ENCODE measurements around the gene ZCCHC4.

Gene ZCCHC4

DNA sequence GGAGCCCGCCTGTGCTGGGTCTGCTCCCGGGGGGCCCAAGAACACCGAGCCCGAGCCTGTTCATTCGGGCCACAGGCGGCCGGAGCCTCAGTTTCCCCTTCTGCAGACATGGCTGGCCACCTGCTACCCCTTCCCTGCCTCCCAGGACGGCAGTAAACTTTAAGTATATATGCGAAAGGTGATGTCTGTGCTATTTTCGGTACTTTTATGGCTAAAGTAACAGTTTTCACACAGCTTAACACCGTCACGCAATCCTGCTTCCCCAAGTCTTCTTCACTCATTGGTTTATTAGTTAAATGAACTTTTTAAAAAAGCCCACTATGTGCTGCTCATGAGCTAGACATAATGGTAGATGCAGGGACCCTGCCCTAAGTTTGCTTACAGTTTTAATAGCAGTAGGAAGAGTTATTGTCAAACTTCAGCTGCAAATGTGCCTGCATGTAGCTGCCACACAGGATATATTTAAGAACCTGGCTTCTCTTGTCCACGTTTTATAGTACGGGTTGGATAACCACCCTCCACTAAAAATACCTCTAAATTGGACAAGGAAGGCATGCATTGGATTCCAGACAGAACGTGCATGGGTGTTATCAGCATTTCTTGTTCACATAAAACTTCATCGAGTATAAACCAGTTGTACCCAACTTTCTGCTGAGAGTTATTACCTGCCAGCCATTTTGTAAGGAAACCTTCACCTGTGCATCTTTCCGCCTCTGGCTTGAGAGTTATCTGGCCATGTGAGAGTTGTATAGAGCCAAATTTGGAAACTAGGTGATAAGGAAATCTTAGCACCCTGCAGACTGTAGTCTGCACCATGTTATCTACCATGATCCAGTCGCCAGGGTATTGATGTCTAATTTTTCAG lies 65.2 kb downstream of the ZCCHC4 start:
- DNase-seq = peak; percentile 6

DNA sequence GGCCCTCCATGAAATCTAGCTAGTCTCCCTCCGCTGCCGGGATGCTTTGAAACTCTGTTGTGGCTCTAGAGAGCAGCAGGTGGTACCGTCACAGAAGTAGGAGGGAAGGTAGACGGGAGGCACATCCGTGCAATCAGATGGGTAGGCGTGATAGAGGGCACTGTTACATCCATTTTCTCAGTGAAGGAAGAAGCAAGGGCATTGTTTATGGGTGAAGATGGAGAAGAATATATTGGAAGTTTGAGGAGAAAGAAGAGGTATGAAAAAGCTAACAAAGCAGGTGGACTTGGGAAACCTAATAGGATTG lies 65.8 kb downstream of the ZCCHC4 start:
- DNase-seq = peak; percentile 1

DNA sequence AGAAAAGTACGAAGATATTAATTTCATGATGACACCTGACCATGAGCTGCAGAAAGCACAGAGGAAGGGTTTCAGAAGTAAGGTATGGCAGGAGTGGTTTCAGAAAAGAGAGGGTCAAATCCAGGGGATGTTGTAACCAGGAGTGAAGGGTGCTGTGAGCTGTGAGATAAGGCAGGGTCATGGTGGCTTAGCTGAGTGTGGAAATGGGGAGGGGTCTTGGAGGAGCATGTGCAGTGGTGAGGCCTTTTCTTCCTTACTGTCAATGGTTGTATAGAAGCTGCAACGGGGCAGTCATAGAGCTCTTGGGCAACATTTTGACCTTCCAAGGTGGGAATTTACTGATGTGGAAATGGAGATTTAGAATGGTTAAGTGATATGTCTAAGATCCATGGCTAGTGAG lies 67.0 kb downstream of the ZCCHC4 start:
- no peak for DNase-seq

DNA sequence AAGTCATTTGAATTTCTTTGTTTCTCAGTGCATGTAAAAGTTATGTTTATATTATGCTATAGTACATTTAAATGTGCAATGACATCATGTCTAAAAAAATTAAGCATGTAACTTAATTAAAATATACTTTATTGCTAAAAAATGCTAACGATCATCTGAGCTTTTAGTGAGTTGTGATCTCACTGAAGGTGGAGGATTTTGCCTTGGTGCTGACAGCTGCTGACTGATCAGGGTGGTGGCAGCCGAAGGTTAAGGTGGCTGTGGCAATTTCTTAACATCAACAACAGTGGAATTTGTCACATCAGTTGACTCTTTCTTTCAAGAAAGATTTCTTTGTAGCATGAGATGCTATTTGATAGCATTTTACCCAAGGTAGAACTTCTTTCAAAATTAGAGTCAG lies 71.1 kb downstream of the ZCCHC4 start:
- DNase-seq = no peak

DNA sequence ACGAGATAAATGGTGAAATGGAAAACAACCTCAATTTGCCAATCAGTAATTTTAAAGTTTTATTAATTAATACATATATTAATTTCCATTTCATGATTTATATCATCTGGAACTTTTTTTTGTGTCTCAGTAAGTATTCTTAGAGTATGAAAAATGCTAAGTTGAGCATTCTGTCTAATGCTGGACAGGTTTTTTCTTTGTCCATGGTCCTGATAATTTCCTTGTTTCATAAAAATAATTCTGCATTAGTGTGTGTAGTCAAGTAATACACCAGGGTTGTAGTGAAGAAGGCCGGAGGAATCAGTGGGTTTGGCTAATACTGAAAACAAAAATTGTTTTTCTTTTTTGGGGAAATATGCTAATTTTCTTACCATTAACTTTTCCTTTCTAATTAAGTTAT lies 74.4 kb downstream of the ZCCHC4 start:
- no peak for DNase-seq

DNA sequence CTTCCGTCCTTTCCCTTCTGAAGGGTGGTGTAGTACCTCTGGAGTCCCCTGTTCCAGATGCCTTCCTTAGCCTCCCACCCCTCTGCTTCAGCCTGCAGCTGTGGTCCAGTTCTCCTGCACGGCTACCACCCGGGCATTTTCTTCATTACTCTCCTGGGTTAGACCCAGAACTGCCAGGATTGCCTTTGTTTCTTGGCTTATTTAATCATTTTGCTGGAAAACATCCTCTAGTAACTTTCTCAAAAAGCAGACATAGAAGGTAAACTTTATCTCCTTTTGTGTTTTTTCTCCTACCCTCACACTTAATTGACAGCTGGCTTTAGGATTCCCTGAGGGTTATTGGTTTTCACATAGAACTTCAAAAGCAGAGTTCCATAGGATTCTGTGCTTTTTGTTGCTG lies 84.7 kb downstream of the ZCCHC4 start:
- no peak for DNase-seq

DNA sequence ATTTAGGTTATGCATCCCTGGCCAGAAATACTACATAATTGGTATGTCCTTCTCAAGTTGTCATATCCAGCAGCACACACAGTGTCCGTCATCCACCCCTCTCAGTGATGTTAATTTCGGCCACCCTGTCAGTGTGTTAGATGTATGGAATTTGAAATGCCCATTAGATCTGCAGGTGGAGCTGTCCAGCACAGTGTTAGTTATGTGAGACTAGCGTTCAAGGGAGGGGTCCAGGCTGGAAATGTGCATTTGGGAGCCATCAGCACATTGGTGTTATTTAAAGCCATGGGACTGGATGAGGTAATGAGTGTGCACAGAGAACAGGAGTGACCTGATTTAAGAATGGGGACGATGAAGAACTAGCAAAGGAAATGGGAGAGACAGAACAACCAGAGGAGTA lies 86.9 kb downstream of the ZCCHC4 start:
- no peak for DNase-seq

DNA sequence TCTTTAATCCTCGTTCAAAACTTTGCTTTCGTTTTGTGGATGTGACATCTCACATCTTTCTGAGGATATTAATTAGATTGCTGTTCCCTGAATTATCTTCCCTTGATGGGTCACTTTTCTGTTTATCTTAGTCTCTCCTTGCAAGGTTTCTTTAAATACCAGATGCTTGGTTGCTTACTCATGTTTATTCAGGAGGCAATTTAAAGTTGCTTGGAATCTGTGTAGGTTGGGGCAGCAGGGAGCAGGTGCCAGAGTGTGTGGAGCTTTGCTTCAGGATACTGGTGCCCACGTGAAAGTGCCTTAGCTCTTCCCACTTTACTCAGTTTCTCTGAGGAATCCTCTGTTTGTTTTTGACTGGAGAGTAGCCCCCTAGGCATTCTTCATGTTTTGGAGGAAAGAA lies 88.5 kb downstream of the ZCCHC4 start:
- no peak for DNase-seq

DNA sequence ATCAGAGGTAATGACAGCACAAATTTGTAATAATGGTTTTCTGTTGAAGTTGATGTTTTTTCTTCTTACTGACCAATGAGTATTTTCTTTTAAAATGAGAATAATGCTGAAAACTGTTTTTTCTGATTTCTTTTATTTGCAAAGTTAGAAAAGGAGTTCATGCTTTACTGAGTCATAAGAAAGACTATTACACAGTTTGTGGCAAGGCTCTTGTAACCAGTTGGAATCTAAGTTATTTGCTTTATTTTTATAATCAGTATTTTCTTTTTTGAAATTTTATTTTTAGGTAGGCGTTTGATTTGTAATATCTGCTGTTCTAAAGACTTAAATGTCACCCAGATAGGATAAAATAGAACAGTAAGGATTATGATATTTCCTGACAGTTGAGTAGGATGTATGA lies 89.9 kb downstream of the ZCCHC4 start:
- no peak for DNase-seq

DNA sequence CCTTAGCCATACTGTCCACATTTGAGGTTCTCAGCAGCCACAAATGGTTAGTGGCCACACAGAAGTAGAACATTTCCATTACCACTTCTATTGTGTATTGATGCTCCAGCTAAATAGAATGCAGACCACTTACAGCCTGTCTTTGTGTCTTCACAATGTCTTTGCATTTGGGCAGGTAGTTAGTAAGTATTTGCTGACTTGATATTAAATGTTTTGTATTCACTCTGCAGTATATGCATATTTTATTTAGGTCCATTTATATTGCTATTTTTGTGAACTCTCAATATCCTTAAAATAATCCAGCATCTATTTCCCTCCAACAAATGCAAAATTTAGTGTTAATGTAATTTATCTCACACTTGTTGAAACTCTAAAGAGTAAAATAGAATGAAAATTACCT lies 91.1 kb downstream of the ZCCHC4 start:
- DNase-seq = no peak

DNA sequence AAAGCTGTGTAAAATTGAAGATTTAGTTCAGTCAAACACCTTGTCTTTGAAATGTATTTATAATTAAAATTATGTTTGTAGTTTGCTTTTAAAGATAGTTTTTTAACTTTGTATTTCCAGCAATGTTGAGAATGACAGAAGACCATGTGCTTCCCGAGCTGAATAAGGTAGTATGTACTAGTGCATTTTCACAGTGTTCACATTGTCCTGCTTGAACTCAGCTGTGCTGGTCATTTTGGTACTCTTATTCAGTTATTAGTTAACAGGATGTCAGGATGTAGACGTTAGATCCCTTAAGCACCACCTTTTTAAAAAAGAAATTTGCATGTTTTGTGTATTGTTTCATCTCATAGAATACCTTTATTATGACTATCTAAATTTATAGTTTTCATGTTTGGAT lies 92.9 kb downstream of the ZCCHC4 start:
- DNase-seq = no peak

DNA sequence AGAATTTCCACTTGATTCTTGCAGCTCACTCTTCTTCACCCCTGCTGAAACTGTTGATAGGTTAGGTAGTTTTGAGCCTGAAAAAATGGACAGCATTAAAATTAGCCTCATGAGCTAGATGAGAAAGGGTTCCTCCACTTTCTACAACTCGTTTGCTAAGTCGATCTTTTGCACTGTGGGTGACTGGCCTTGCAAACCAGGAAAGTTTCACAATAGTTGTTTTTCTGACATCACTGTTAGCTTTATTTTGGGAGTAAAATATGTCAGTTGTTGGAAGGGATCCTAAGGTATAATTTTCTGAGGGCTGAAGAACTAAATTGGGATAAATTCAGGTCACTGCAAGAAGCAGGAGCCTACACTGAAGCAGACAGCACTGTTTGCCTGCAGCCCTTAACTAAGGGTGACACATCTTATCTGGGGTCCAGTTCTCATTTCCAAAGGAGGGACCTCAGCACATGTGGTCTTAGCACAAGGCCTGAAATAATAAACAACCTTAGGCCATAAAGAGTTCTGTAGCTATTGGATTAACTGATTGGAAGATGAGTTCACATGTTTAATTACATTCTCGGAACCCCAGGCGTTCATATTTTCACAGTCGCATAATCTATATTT lies 93.6 kb downstream of the ZCCHC4 start:
- no peak for DNase-seq

DNA sequence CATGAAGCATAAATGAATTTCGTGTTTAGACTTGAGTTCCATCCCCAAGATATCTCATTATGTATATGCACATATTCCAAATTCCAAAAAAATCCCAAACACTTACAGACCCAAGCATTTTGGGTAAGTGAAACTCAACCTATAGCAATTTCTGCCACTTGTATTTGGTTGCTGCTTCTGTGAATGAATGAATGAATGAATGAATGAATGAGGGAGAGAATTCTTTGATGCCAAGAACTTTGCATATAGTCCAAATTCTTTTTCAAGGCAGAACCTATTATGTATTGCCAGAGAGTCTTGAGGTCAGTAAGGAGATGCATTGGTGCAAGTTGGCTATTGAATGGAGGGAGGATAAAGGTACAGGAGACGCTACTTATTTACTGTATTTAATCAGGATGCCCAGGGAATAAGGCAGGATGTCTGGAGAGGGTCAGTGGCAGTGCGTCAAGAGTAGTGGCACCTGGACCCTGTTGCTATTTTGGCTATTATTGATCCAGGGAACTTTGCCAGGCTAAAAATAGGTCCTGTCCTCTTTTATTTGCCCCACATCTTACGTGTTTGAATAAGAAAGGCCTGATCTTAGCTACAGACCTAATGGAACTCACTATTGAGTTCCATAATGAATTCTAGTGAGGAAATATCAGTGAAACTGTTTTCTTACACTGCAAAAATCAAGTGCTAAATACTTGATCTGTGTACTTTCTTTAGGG lies 98.4 kb downstream of the ZCCHC4 start:
- no peak for DNase-seq

DNA sequence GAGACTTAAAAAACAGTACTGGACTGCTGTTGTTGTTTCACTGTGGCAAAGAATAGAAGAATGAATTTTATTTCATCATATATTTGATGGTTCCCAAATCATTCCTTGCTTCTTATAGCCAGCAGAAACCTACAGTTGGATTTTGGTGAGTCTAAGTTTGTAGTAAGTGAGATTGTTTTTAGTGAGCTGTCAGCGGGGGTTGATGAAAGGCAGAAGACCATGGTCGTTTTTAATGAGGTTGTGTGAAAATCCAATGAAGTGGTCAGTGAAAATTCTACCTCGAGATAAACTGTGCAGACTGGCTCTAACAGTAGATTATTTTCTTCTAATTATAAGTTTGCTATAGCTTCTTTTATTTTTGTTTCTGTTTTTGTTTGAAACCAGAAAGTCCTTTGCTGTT lies 100.7 kb downstream of the ZCCHC4 start:
- DNase-seq = no peak

DNA sequence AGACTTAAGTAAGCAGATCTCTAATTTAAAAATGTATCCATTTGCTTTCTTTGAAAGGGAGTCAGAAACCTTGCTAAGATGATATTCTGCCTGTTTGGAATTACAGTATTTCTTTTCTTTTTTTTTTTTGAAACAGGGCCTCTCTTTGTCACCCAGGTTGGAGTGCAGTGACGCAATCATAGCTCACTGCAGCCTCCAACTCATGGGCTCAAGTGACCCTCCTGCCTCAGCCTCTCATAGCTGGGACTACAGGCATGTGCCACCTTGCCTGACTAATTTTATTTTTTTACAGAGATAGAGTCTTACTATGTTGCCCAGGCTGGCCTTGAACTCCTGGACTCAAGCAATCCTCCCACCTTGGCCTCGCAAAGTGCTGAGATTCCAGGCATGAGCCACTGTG lies 104.4 kb downstream of the ZCCHC4 start:
- no peak for DNase-seq

All from activated CD4-positive, alpha-beta T cell treated with anti-CD3 and anti-CD28 coated beads, Interleukin-2, amount 50 U/mL, for 16 hours (primary cell).